ENCODE data around the gene APBB2. TPM values are rescaled to one million over a fixed set of nuclear protein-coding genes. Genes with fewer than 3 reads are reported as not detected.

The APBB2 gene
- total and polyA plus RNA-seq, 2 experiments from 2014 or later, result 35.8 to 74.8 TPM

DNA sequence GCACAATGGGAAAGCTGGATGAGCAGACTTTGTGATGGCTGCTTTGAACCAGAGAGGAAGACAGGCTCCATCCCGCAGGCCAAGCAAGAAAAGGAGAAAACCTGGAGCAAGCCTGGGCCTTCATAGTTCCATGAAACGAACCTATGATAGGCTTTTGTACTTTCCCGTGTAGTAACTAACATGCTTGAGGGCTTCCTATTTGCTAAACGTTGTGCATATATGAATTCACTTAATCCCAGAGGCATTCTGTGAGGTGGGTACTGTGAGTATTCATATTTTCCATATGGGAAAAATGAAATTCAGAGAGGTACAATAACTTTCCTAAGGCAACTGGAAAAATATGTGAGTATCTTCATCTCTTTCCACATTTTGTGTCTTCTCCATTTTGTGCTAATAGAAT, 13.6 kb upstream of the APBB2 start (continued):
- TF ChIP-seq ZNF462 (CRISPR knock-in tag; IDR thresholded peaks at IDR 0.05) (no peak), JUNB (IDR thresholded peaks at IDR 0.05; ENCODE audit: unreplicated experiment) (no peak), CREB1 (CRISPR knock-in tag; IDR thresholded peaks at IDR 0.05; ENCODE audit: low read depth) (no peak)

- ATAC-seq (no peak), DNase-seq (ENCODE audit: low spot score) (no peak)
- H3K4me2 ChIP-seq, result peak overlapping the region; percentile 48
- Mint-ChIP-seq H3K4me1 (peaks cover 23% of the 10 kb centered on the region), H3K27ac (no peak overlapping the region), H3K9me3 (no peaks in the 10 kb centered on the region), H3K36me3 (ENCODE audit: low read depth) (no peaks in the 10 kb centered on the region), H3K4me3 (no peak overlapping the region), H3K27me3 (ENCODE audit: insufficient read depth, low read depth, poor library complexity) (peaks cover 5% of the 10 kb centered on the region)
- no peaks in the 10 kb centered on the region for H3K79me2 ChIP-seq (replicated peaks; ENCODE audit: insufficient read depth)
- H3K27ac ChIP-seq (ENCODE audit: low read depth), result no peak overlapping the region
- H4K20me1 ChIP-seq (replicated peaks; ENCODE audit: insufficient read depth), result no peaks in the 10 kb centered on the region
- no peaks in the 10 kb centered on the region for H3K36me3 ChIP-seq (ENCODE audit: insufficient read depth)
- no peaks in the 10 kb centered on the region for H3K27me3 ChIP-seq (ENCODE audit: insufficient read depth)
- no peak overlapping the region for H3K4me3 ChIP-seq
- H3K9me2 ChIP-seq (ENCODE audit: insufficient read depth), result no peaks in the 10 kb centered on the region
- H3F3A ChIP-seq (replicated peaks; ENCODE audit: low read depth), result no peaks in the 10 kb centered on the region
- TF ChIP-seq ZNF114 (CRISPR knock-in tag; IDR thresholded peaks at IDR 0.05) (no peak), NANOG (IDR thresholded peaks at IDR 0.05; ENCODE audit: borderline replicate concordance) (no peak)
- peaks cover 13% of the 10 kb centered on the region for H3K4me1 ChIP-seq (ENCODE audit: insufficient read depth)
- 0 out of 2 replicates have a peak overlapping the region, but pooled peaks have one; percentile 18 for H2AFZ ChIP-seq
These were observed 7.7 kb upstream of the APBB2 start for GRCh38 chr4:41221850-41222645.
